Spleen (tissue), 7 donors: ENCODE results near the gene KSR1.

Experiments
- CTCF ChIP-seq, 11 experiments: fragments of 200-600 bp in 7 of 11; fragments of 450-650 bp in 4 of 11; sonication (generic) in 4 of 11; IDR thresholded peaks in 8 of 11; conservative IDR thresholded peaks in 3 of 11; 1 replicate in 7 of 11; 2 replicates in 4 of 11; pipeline versions ENCODE4 v1.4.0 to v1.8.0; 2016 to 2021; ENCODE audit warnings: antibody characterized with exemption in 11 of 11, inconsistent platforms in 4 of 11, mild to moderate bottlenecking in 1 of 11
- POLR2AphosphoS5 ChIP-seq, 3 donors: sonication (generic); formaldehyde crosslinking; IDR thresholded peaks; one replicate each; pipeline ENCODE4 v1.5.1; 2017; ENCODE audit warnings: antibody characterized with exemption in 3 of 3
- donor health status: DM: no; HTN: no; CAD: no; lungs with moderate emphysema.
- donor health status: DM: no; HTN: no; CAD: no.
- donor health status: DM: no; HTN: no; CAD: no.

- TF ChIP-seq POLR2AphosphoS5 (IDR thresholded peaks at IDR 0.05) (no peak), CTCF (IDR thresholded peaks at IDR 0.05 in 8 of 11, conservative IDR thresholded peaks at IDR 0.05 in 3 of 11) (no peak)
Measured at GRCh38 chr17:27523712-27524111, 67.5 kb downstream of the KSR1 start.
